Activated CD4-positive, alpha-beta T cell treated with anti-CD3 and anti-CD28 coated beads, Interleukin-2, Interleukin-6, amounts not matched to agents 100 ng/mL and 50 ng/mL, durations not matched to agents 16 hours and 8 hours (primary cell): ENCODE results near the gene NOVA2.

ENCODE experiments used
- DNase-seq: peaks from one replicate; pipeline ENCODE4 v3.0.0-alpha.2; 2020

NOVA2 gene

GRCh38 chr19:46000491-46001246, 27.0 kb upstream of the NOVA2 start:
- peak; percentile 73 for DNase-seq

- DNase-seq = peak; percentile 14
Measured at GRCh38 chr19:45999653-46000121, 26.0 kb upstream of the NOVA2 start.

- DNase-seq = no peak
Measured at GRCh38 chr19:45998834-45999233, 25.2 kb upstream of the NOVA2 start.

- no peak for DNase-seq
Measured at GRCh38 chr19:45996933-45997332, 23.3 kb upstream of the NOVA2 start.

- DNase-seq = no peak
Measured at GRCh38 chr19:45995715-45996385, 22.2 kb upstream of the NOVA2 start.

- peak; percentile 100 for DNase-seq
Measured at GRCh38 chr19:45994998-45995714, 21.5 kb upstream of the NOVA2 start, which contains the start of gene CCDC61. CCDC61 (plus strand) TSS chr19:45995467; CDS start chr19:46003019, 7,552 bp downstream.

- DNase-seq = no peak
Measured at GRCh38 chr19:45994456-45994997, 20.9 kb upstream of the NOVA2 start.

GRCh38 chr19:45990113-45990728, 16.6 kb upstream of the NOVA2 start:
- no peak for DNase-seq

GRCh38 chr19:45985321-45985720, 11.7 kb upstream of the NOVA2 start:
- no peak for DNase-seq

- DNase-seq = no peak
Measured at GRCh38 chr19:45981350-45981749, 7.7 kb upstream of the NOVA2 start.

- DNase-seq = no peak
Measured at GRCh38 chr19:45978156-45978555, 4.5 kb upstream of the NOVA2 start.

GRCh38 chr19:45976178-45976577, 2.5 kb upstream of the NOVA2 start:
- no peak for DNase-seq

- no peak for DNase-seq
Measured at GRCh38 chr19:45975306-45976070, 1.8 kb upstream of the NOVA2 start.

- DNase-seq = no peak
Measured at GRCh38 chr19:45972947-45973540, 621 bp downstream of the NOVA2 start.

- DNase-seq = peak; percentile 12
Measured at GRCh38 chr19:45972081-45972946, 1.4 kb downstream of the NOVA2 start.

- DNase-seq = no peak
Measured at GRCh38 chr19:45971260-45971902, 2.3 kb downstream of the NOVA2 start.

GRCh38 chr19:45969676-45970075, 4.0 kb downstream of the NOVA2 start:
- no peak for DNase-seq

GRCh38 chr19:45968626-45969025, 5.0 kb downstream of the NOVA2 start:
- no peak for DNase-seq

- DNase-seq = no peak
Measured at GRCh38 chr19:45967246-45967645, 6.4 kb downstream of the NOVA2 start.

- no peak for DNase-seq
Measured at GRCh38 chr19:45962021-45962420, 11.6 kb downstream of the NOVA2 start.
